Right ventricle myocardium inferior (tissue), 1 donor: ENCODE data around the gene ONECUT3. TPM values are rescaled to one million over a fixed set of nuclear protein-coding genes. Genes with fewer than 3 reads are reported as not detected.
"Not testable (repeated sequence)": the region's sequence is repeated elsewhere in the genome, so short reads cannot be mapped to it uniquely, and the experiment has no call there.

Experiments
- ATAC-seq: fragments of 200-7000 bp; cut with Tn5 transposase; one replicate; pipeline ENCODE4 v1.9.1; 2020; ENCODE audit warnings: mild to moderate bottlenecking, moderate library complexity
- DNase-seq: peaks from one replicate; pipeline ENCODE4 v3.0.0; 2021; ENCODE audit errors: missing footprints
- intact Hi-C: fragments of 100-400 bp; cut with DNase I; formaldehyde crosslinking; loops from one replicate; pipeline ENCODE4 v1.11.0; 2022
- total RNA-seq: library from RNA; stranded (reverse); fragmentation: NEBNext Ultra II Directional; extraction: Animal tissue kit (Norgen Biotek cat#: 25700); gene quantifications from one replicate; pipeline ENCODE4 v1.2.1, GENCODE V29; 2021
- donor health status: DM: no; HTN: yes; CAD: no; lungs with severe emphysema.

The ONECUT3 gene
- total RNA-seq, 1 donor from 2014 or later = not detected

GRCh38 chr19:1752009-1752756 lies 1.1 kb upstream of the ONECUT3 start:
- ATAC-seq = no peak
- intact Hi-C loops = no loop called here
- peak; percentile 33 for DNase-seq

GRCh38 chr19:1754018-1754635 lies 821 bp downstream of the ONECUT3 start:
- no peak for DNase-seq
- intact Hi-C loops = no loop called here
- no peak for ATAC-seq

GRCh38 chr19:1754636-1755466 lies 1.5 kb downstream of the ONECUT3 start:
- ATAC-seq = no peak
- no peak for DNase-seq
- intact Hi-C loops = no loop called here

- ATAC-seq (no peak), DNase-seq (no peak)
- intact Hi-C loops = no loop called here
Measured at GRCh38 chr19:1755467-1756171, 2.3 kb downstream of the ONECUT3 start.

GRCh38 chr19:1756264-1756663 lies 3.0 kb downstream of the ONECUT3 start:
- DNase-seq (no peak), ATAC-seq (no peak)
- intact Hi-C loops = no loop called here

- DNase-seq = no peak
- intact Hi-C loops = no loop called here
- ATAC-seq = no peak
Measured at GRCh38 chr19:1756705-1757465, 3.6 kb downstream of the ONECUT3 start.

GRCh38 chr19:1757468-1758230 lies 4.3 kb downstream of the ONECUT3 start:
- DNase-seq = no peak
- intact Hi-C loops = no loop called here
- ATAC-seq = no peak

GRCh38 chr19:1758231-1758577 lies 4.9 kb downstream of the ONECUT3 start:
- DNase-seq = no peak
- intact Hi-C loops = no loop called here
- no peak for ATAC-seq

GRCh38 chr19:1758959-1759903 lies 5.9 kb downstream of the ONECUT3 start:
- intact Hi-C loops = no loop called here
- no peak for ATAC-seq
- DNase-seq = no peak

GRCh38 chr19:1760020-1760419 lies 6.7 kb downstream of the ONECUT3 start:
- ATAC-seq (no peak), DNase-seq (no peak)
- intact Hi-C loops = no loop called here

GRCh38 chr19:1760786-1761527 lies 7.7 kb downstream of the ONECUT3 start:
- DNase-seq, ATAC-seq, intact Hi-C loops: not testable (repeated sequence)

GRCh38 chr19:1761528-1762242 lies 8.4 kb downstream of the ONECUT3 start:
- no peak for ATAC-seq
- no peak for DNase-seq
- intact Hi-C loops = no loop called here

- ATAC-seq (no peak), DNase-seq (no peak)
- intact Hi-C loops = no loop called here
Measured at GRCh38 chr19:1762243-1763117, 9.2 kb downstream of the ONECUT3 start.
